Renal pelvis (tissue), 4 donors: ENCODE data around the gene UBE2O. TPM values are rescaled to one million over a fixed set of nuclear protein-coding genes. Genes with fewer than 3 reads are reported as not detected.

Experiments used
- DNase-seq: peaks from one replicate; pipeline ENCODE4 v3.0.0-alpha.2; 2013
- polyA plus RNA-seq, 3 donors: library from polyadenylated mRNA; unstranded; fragments of 120-200 nt; gene quantifications; one replicate each; pipeline ENCODE4 v1.2.1, GENCODE V29; 2013; ENCODE audit not compliant: insufficient read length in 3 of 3

Gene UBE2O
- polyA plus RNA-seq, 3 donors: 27.2 to 30.6 (median 27.3) TPM

- DNase-seq: no peak
Observed at GRCh38 chr17:76442341-76443338, 10.3 kb downstream of the UBE2O start.

GRCh38 chr17:76441686-76442340, 11.1 kb downstream of the UBE2O start:
- DNase-seq: no peak

GRCh38 chr17:76440751-76441362, 12.1 kb downstream of the UBE2O start:
- DNase-seq: no peak

GRCh38 chr17:76439314-76439928, 13.5 kb downstream of the UBE2O start:
- DNase-seq: no peak

- no peak for DNase-seq
Observed at GRCh38 chr17:76438906-76439305, 14.0 kb downstream of the UBE2O start.

- DNase-seq: no peak
Observed at GRCh38 chr17:76437467-76438402, 15.2 kb downstream of the UBE2O start.

- no peak for DNase-seq
Observed at GRCh38 chr17:76435751-76436150, 17.2 kb downstream of the UBE2O start.

- no peak for DNase-seq
Observed at GRCh38 chr17:76434870-76435269, 18.1 kb downstream of the UBE2O start.

GRCh38 chr17:76433693-76434092, 19.3 kb downstream of the UBE2O start:
- no peak for DNase-seq

GRCh38 chr17:76432712-76433336, 20.1 kb downstream of the UBE2O start:
- DNase-seq: no peak

GRCh38 chr17:76432004-76432403, 20.9 kb downstream of the UBE2O start:
- no peak for DNase-seq

- DNase-seq: no peak
Observed at GRCh38 chr17:76431509-76431908, 21.4 kb downstream of the UBE2O start.

GRCh38 chr17:76428511-76428910, 24.4 kb downstream of the UBE2O start:
- DNase-seq: no peak

- DNase-seq: no peak
Observed at GRCh38 chr17:76427501-76428231, 25.3 kb downstream of the UBE2O start.

- no peak for DNase-seq
Observed at GRCh38 chr17:76426853-76427252, 26.1 kb downstream of the UBE2O start.

GRCh38 chr17:76422860-76423259, 30.1 kb downstream of the UBE2O start:
- no peak for DNase-seq

- DNase-seq: no peak
Observed at GRCh38 chr17:76422406-76422805, 30.5 kb downstream of the UBE2O start.

GRCh38 chr17:76421044-76421407, 31.9 kb downstream of the UBE2O start:
- peak; percentile 34 for DNase-seq

GRCh38 chr17:76420356-76421043, 32.5 kb downstream of the UBE2O start:
- no peak for DNase-seq
